ENCODE data around the gene ANXA2R. TPM values are rescaled to one million over a fixed set of nuclear protein-coding genes. Genes with fewer than 3 reads are reported as not detected.
A peak's percentile ranks its signal among the peaks of the same experiment; 100 is the strongest.

Gene ANXA2R
- total RNA-seq, 1 experiment from 2014 or later: 0.20 TPM

- Histone ChIP-seq H3K79me1 (ENCODE audit: insufficient read depth, low read depth, low read length, poor library complexity, severe bottlenecking) (no peaks in the 10 kb centered on the region), H2BK120ac (ENCODE audit: low read depth, low read length, poor library complexity, severe bottlenecking) (no peak overlapping the region), H4K91ac (ENCODE audit: insufficient read length, low read depth, low read length) (no peak overlapping the region), H3K79me2 (ENCODE audit: insufficient read depth, low read length) (no peaks in the 10 kb centered on the region), H3K9ac (ENCODE audit: extremely low read depth, insufficient read length, low read length) (no peak overlapping the region), H3K23ac (ENCODE audit: insufficient read length, low read depth, low read length) (no peak overlapping the region), H3K9me3 (ENCODE audit: control insufficient read depth, low read depth, low read length) (no peaks in the 10 kb centered on the region), H2AFZ (ENCODE audit: low read length) (no peak overlapping the region), H3K4ac (ENCODE audit: low read depth, low read length) (no peak overlapping the region), H3K4me1 (ENCODE audit: insufficient read depth, low read length) (no peaks in the 10 kb centered on the region), H3K23me2 (ENCODE audit: insufficient read length, low read depth, low read length, poor library complexity, severe bottlenecking) (peaks cover 12% of the 10 kb centered on the region), H2BK12ac (ENCODE audit: insufficient read length, low read depth, low read length) (no peak overlapping the region), H3K27ac (ENCODE audit: insufficient read length, low read depth, low read length) (no peak overlapping the region), H3K18ac (ENCODE audit: insufficient read length, low read depth, low read length) (no peak overlapping the region), H4K8ac (replicated peaks; ENCODE audit: insufficient read length, low read depth, low read length) (no peak overlapping the region), H3T11ph (ENCODE audit: low read length) (no peak overlapping the region), H4K5ac (ENCODE audit: insufficient read length, low read depth, low read length) (no peak overlapping the region), H2BK5ac (ENCODE audit: insufficient read length, low read length) (no peak overlapping the region), H4K20me1 (ENCODE audit: control insufficient read depth, insufficient read depth, insufficient read length) (no peaks in the 10 kb centered on the region), H2BK20ac (ENCODE audit: low read depth, low read length, poor library complexity, severe bottlenecking) (no peak overlapping the region), H3K27me3 (ENCODE audit: insufficient read depth, low read length) (peaks cover 56% of the 10 kb centered on the region), H3K14ac (ENCODE audit: insufficient read depth, low read length) (no peak overlapping the region), H3K4me2 (ENCODE audit: insufficient read depth, insufficient read length, low read length) (peak overlapping the region; percentile 71), H2BK15ac (ENCODE audit: low read depth, low read length) (no peak overlapping the region), H3K56ac (ENCODE audit: insufficient read length, low read depth, low read length) (no peak overlapping the region), H2AK5ac (ENCODE audit: insufficient read length, low read length) (no peak overlapping the region)
- Mint-ChIP-seq H3K9me3 (peaks cover 22 to 32% of the 10 kb centered on the region in 2 experiments), H3K27me3 (ENCODE audit: low read depth) (peaks cover 95% of the 10 kb centered on the region), H3K27ac (no peak overlapping the region), H3K36me3 (ENCODE audit: insufficient read depth in 1 of 3, low read depth in 3 of 3) (peaks cover 0 to 7% (median 5%) of the 10 kb centered on the region in 3 experiments; a peak in 3 of 7 replicates), H3K4me1 (peaks cover 11 to 21% of the 10 kb centered on the region in 2 experiments), H3K4me3 (0 out of 5 replicates have a peak overlapping the region, but pooled peaks of 1 of the 2 experiments have one; percentile 30)
- no peak for DNase-seq
- TF ChIP-seq CTCF (conservative IDR thresholded peaks at IDR 0.05): no peak
- no CpG with 5 or more reads among the region's 4 CpGs for WGBS (ENCODE audit: extremely low coverage, insufficient read length, low lambda C conversion rate)
These were observed 49.2 kb downstream of the ANXA2R start for GRCh38 chr5:42990892-42991291.

Other genes with a start within 250 kb of the ANXA2R start
- 6.9 and 8.5 TPM in 2 replicates for gene SELENOP, start 228.4 kb downstream of the ANXA2R start, total RNA-seq (2021)
- 49.9 and 50.6 TPM in 2 replicates for gene ZNF131, start 80.6 kb upstream of the ANXA2R start, total RNA-seq (2021)
- 0.07 TPM in 1 of 2 replicates, not detected in the other for gene NIM1K, start 151.9 kb upstream of the ANXA2R start, total RNA-seq (2021)

Measured in H9 (cell line).